GM19238 (cell line): Measurements from ENCODE around the gene DIDO1.
"Not testable (repeated sequence)": the region's sequence is repeated elsewhere in the genome, so short reads cannot be mapped to it uniquely, and the experiment has no call there.

Experiments
- DNase-seq: peaks from one replicate; pipeline ENCODE4 v3.0.0; 2011; ENCODE audit warnings: low spot score; ENCODE audit not compliant: insufficient read length

Gene DIDO1

GRCh38 chr20:62856931-62857619 lies 69.2 kb downstream of the DIDO1 start:
- no peak for DNase-seq

- no peak for DNase-seq
Measured at GRCh38 chr20:62855120-62855519, 71.2 kb downstream of the DIDO1 start.

- no peak for DNase-seq
Measured at GRCh38 chr20:62854121-62854520, 72.2 kb downstream of the DIDO1 start.

DNA sequence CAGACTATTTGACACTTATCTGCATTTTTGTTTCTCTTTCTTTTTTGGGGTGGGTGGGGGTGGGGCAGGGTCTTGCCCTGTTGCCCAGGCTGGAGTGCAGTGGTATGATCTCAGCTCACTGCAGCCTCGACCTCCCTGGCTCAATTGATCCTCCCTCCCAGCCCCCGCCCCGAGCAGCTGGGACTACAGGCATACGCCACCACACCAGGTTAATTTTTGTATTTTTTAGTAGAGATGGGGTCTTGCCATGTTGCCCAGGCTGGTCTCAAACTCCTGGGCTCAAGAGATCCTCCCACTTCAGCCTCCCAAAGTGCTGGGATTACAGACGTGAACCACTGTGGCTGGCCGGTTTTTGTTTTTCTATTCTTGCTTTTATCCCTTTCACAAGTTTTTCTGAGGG lies 73.0 kb downstream of the DIDO1 start:
- DNase-seq = not testable (repeated sequence)

DNA sequence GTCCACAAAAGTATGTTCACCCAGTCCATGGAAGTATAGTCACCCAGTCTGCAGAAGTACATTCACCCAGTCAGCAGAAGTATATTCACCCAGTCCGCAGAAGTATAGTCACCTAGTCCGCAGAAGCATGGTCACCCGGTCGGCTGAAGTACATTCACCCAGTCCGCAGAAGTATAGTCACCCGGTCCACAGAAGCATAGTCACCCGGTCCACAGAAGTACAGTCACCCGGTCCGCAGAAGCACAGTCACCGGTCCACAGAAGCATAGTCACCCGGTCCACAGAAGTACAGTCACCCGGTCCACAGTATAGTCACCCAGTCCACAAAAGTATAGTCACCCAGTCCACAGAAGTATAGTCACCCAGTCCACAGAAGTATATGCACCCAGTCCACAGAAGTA lies 73.5 kb downstream of the DIDO1 start:
- no peak for DNase-seq

DNA sequence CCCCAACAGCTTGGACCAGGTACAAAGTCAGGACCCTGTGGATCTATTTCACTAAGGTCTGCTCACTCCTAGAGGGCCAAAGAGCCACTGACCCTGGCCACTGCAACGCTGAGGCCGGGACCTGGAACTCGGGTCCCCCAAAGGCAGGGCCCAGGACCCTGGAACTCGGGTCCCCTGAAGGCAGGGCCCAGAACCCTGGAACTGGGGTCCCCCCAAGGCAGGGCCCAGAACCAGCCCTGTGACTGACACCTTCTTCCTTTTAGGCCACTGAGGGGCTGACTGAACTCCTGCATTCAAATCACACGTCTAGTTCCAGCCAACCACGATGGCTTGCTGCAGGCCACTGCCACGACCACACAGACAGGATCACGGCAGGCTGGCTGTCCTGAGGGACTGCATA lies 74.1 kb downstream of the DIDO1 start:
- no peak for DNase-seq

DNA sequence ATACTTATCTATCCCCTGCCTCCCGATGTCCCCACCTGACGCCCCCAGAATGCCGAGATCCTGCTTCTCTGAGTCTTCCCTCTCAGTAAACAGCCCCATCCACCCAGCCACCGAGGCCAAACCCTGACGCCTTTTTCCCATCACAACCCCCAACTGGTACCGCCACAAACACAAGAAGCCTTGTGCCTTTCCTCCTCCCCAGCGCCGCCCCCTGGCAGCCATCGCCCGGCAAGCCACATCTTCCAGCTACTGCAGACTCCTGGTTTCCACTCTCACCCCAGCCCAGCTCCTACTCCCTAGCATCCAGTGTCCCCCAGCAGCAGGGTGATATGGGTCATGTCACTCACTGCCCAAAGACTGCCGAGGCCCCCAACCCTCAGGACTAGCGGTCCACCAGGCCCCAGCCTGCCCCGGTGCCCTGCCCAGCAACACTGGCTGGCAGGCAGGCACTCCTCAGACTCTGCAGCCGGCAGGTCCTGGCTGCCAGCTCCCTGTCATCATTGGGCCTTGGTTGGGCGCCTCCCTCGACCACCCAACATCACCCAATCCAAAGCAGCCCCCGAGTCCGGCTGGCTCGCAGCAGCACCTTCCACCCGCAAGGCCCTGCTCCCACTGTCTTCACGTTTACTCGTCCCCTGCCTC lies 75.9 kb downstream of the DIDO1 start:
- no peak for DNase-seq

- DNase-seq = no peak
Measured at GRCh38 chr20:62849431-62849830, 76.9 kb downstream of the DIDO1 start.

- DNase-seq = not testable (repeated sequence)
Measured at GRCh38 chr20:62848917-62849316, 77.4 kb downstream of the DIDO1 start.

DNA sequence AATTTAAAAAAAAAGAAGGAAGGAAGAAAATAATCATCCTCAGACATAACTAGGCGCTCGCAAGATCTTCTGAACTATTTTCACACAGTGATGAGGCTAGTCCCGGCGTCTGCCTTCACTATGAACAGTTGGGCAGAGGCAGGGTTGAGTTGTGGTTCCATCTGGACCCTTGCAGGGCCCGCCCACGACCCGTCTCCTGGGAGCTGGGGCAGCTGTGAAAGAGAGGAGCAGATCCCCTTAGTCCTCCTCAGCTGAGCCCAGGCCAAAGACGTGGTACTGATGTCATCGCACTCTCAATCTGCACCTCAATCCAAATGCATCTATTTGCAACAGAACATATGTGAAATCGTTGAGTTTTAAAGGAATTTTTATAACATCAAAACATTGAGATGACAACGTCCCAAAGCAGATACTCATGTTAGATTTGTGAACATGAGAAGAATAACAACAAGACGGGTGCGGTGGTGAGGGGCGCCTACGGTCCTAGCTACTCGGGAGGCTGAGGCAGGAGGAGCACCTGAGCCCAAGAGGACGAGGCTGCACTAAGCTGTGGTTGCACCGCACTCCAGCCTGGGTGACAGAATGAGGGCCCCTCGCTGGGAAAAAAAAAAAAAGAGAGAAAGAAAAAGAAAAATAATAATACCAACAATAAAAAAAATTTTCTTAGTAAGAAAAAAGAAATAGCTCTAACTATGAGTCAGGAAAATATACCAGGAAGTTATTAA lies 80.0 kb downstream of the DIDO1 start:
- no peak for DNase-seq

- no peak for DNase-seq
Measured at GRCh38 chr20:62845416-62846160, 80.7 kb downstream of the DIDO1 start.

DNA sequence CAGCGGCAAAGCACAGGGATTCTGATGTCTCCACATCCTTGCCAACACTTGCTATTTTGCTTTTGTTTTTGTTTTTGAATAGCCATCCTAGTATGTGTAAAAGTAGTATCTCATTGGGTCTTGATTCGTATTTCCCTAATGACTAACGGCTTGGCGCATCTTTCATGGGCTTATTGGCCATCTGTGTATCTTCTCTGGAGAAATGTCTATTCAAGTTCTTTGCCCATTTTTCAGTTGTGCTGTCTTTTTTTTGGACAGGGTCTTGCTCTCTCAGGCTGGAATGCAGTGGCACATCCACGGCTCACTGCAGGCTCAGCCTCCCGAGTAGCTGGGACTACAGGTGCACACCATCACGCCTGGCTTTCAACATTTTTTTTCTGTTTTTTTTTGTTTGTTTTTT lies 82.1 kb downstream of the DIDO1 start:
- no peak for DNase-seq

- DNase-seq = no peak
Measured at GRCh38 chr20:62843656-62844055, 82.6 kb downstream of the DIDO1 start.

- no peak for DNase-seq
Measured at GRCh38 chr20:62841705-62842212, 84.5 kb downstream of the DIDO1 start.

GRCh38 chr20:62840244-62841197 lies 85.8 kb downstream of the DIDO1 start:
- DNase-seq = no peak

DNA sequence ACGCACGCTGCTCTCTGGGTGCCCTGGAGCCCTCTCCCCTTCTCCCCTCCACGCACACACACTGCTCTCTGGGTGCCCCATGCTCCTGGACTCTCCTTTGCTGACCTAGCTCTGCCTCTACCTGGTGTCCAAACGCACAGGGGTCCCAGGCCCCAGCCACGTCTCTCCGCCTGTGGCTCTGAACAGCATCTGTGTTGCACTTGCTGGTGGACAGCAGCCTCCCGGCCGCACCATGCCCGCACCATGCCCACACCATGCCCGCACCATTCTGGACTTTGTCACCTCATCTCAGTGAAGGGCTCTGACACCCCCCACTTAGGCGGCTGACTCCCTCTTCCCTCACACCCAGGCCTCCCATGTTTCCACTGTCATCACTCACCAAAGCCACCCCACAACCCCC lies 86.5 kb downstream of the DIDO1 start:
- no peak for DNase-seq

DNA sequence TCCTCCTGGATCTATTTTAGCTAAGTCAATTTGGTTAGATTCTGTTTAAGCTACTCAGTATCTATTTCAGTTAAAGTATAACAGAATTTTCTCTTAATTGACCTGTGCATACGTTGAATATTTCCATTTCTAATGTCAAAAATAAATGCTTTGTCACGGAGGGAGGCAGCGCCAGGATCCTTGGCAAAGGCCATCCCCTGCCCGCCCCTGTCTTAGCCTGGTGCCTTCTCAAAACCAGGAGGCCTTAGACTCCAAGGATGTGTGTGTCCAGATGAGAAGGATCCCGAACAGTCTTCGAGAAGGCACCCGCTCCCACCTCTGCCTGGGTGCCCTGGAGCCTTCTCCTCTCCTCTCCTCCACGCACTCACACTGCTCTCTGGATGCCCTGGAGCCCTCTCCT lies 87.0 kb downstream of the DIDO1 start:
- DNase-seq = no peak

GRCh38 chr20:62838128-62838891 lies 88.0 kb downstream of the DIDO1 start:
- DNase-seq = no peak

DNA sequence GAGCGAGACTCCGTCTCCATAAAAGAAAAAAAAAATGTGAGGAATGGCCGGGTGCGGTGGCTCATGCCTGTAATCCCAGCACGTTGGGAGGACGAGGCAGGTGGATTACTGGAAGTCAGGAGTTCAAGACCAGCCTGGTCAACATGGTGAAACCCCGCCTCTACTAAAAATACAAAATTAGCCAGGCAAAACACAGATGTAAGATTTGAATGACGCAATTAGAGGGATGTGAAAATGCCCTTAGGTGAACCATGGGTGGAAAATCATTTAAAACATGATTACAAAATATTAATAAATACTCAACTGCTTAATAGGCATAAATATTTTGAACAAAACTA lies 88.5 kb downstream of the DIDO1 start:
- DNase-seq = no peak

DNA sequence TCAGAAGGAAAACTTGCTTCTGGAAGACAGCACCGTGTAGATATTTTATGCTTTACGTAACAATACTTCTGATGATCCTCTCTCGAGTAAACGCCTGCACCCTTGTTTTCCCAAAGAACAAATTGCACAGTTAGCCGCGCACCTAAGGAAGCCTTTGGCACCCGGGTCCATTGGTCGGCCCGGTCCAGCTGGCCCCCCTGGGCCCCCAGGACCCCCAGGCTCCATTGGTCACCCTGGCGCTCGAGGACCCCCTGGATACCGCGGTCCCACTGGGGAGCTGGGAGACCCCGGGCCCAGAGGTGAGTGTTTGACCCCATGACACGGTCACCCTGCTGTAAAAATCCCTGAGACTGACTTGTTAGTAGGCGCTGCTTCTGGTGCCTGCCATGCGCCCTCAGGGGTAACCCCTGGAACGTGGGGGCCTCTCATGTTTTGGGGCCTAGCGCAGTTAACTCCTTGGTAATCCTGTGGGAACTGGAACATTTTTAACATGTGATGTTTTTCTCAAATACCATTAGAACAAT lies 89.3 kb downstream of the DIDO1 start:
- DNase-seq = no peak
